CD4-positive, alpha-beta T cell (primary cell): ENCODE results near the gene MAP4K5. TPM values are rescaled to one million over a fixed set of nuclear protein-coding genes. Genes with fewer than 3 reads are reported as not detected.

Source experiments
- ATAC-seq: fragments of 200-7000 bp; cut with Tn5 transposase; one replicate; pipeline ENCODE4 v1.10.0; 2022; ENCODE audit warnings: mild to moderate bottlenecking; ENCODE audit not compliant: poor library complexity
- CTCF ChIA-PET: fragments of 350-600 bp; sonication (Branson Sonifier 250); formaldehyde crosslinking; loops from one replicate; lab custom pipeline; 2021; ENCODE audit warnings: antibody characterized with exemption, inconsistent platforms; lab: Charles Lee
- POLR2A ChIA-PET: fragments of 350-600 bp; sonication (Branson Sonifier 250); formaldehyde crosslinking; loops from one replicate; lab custom pipeline; 2021; ENCODE audit warnings: antibody characterized with exemption, inconsistent platforms; lab: Charles Lee
- DNase-seq, 14 experiments: peaks; one replicate each; pipeline ENCODE4 v3.0.0-alpha.2; 2013 to 2020; ENCODE audit warnings: mixed read lengths in 2 of 14
- H3K27ac ChIP-seq, 2 donors: one replicate each; pipeline versions ENCODE4 v1.5.1 to v1.7.0; 2013; ENCODE audit warnings: low read length in 2 of 2, low read depth in 1 of 2, mild to moderate bottlenecking in 1 of 2
- H3K27me3 ChIP-seq, 2 experiments: 1 replicate in 1 of 2; 2 replicates in 1 of 2; pipeline versions ENCODE4 v1.6.1 to v1.7.0; 2013; ENCODE audit warnings: low read length in 2 of 2, control low read depth in 1 of 2, mild to moderate bottlenecking in 1 of 2, moderate library complexity in 1 of 2; ENCODE audit not compliant: insufficient read depth in 2 of 2, control insufficient read depth in 1 of 2
- H3K36me3 ChIP-seq: one replicate; pipeline ENCODE4 v1.6.1; 2013; ENCODE audit warnings: low read length, control low read depth; ENCODE audit not compliant: insufficient read depth
- H3K4me1 ChIP-seq: one replicate; pipeline ENCODE4 v1.6.1; 2013; ENCODE audit warnings: low read length, control low read depth; ENCODE audit not compliant: insufficient read depth
- H3K4me3 ChIP-seq: one replicate; pipeline ENCODE4 v1.5.1; 2013; ENCODE audit warnings: mild to moderate bottlenecking, low read length, moderate library complexity
- H3K9me3 ChIP-seq, 2 experiments: 1 replicate in 1 of 2; 2 replicates in 1 of 2; pipeline versions ENCODE4 v1.6.1 to v1.7.0; 2013; ENCODE audit warnings: low read length in 2 of 2, mild to moderate bottlenecking in 2 of 2, control low read depth in 1 of 2, moderate library complexity in 1 of 2; ENCODE audit not compliant: control insufficient read depth in 1 of 2, insufficient read depth in 1 of 2
- H3K27ac Mint-ChIP-seq: one replicate; pipeline ENCODE4 v1.8.0; 2020; ENCODE audit warnings: mixed read lengths
- H3K27me3 Mint-ChIP-seq: one replicate; pipeline ENCODE4 v1.8.0; 2021; ENCODE audit warnings: mixed read lengths
- H3K36me3 Mint-ChIP-seq: one replicate; pipeline ENCODE4 v1.8.0; 2021; ENCODE audit warnings: low read depth, mixed read lengths
- H3K4me1 Mint-ChIP-seq: one replicate; pipeline ENCODE4 v1.8.0; 2021; ENCODE audit warnings: low read depth, mixed read lengths
- H3K4me3 Mint-ChIP-seq: one replicate; pipeline ENCODE4 v1.8.0; 2020; ENCODE audit warnings: mild to moderate bottlenecking, mixed read lengths
- H3K9me3 Mint-ChIP-seq: one replicate; pipeline ENCODE4 v1.8.0; 2020; ENCODE audit warnings: mixed read lengths
- CTCF ChIP-seq: fragments of 200-600 bp; IDR thresholded peaks from one replicate; pipeline ENCODE4 v1.8.0; 2022; ENCODE audit warnings: antibody characterized with exemption, mild to moderate bottlenecking
- intact Hi-C, 2 experiments: fragments of 100-400 bp; cut with DNase I in 1 of 2; cut with micrococcal nuclease in 1 of 2; formaldehyde crosslinking; loops; one replicate each; pipeline versions ENCODE4 v1.15.1 to v1.9.0; 2023 to 2025; cut with DNase I, micrococcal nuclease
- total RNA-seq, 174 experiments: library from RNA in 2 of 174; stranded (reverse) in 2 of 174; gene quantifications; one replicate each; pipeline ENCODE4 v1.2.3 and lab custom pipeline; 2021 to 2026

The MAP4K5 gene
- total RNA-seq, 2 experiments from 2014 or later, result 32.4 to 34.5 TPM

- peaks cover 8% of the 10 kb centered on the region for H3K4me1 Mint-ChIP-seq
- no peaks in the 10 kb centered on the region for H3K4me1 ChIP-seq
- POLR2A ChIA-PET, result no interaction called here
- peaks cover 18% of the 10 kb centered on the region for H3K36me3 ChIP-seq
- no peak overlapping the region for H3K4me3 Mint-ChIP-seq
- H3K27ac ChIP-seq, result no peak overlapping the region
- DNase-seq (no peak), ATAC-seq (no peak)
- no peaks in the 10 kb centered on the region for H3K9me3 ChIP-seq
- no peak for TF ChIP-seq CTCF
- no peaks in the 10 kb centered on the region for H3K9me3 Mint-ChIP-seq
- H3K27ac Mint-ChIP-seq, result no peak overlapping the region
- CTCF ChIA-PET, result no interaction called here
- intact Hi-C loops, result no loop called here
- no peak overlapping the region for H3K4me3 ChIP-seq
- H3K36me3 Mint-ChIP-seq, result peaks cover 55% of the 10 kb centered on the region
- H3K27me3 Mint-ChIP-seq, result no peaks in the 10 kb centered on the region
- H3K27me3 ChIP-seq, result no peaks in the 10 kb centered on the region
These were observed 30.7 kb downstream of the MAP4K5 start for GRCh38 chr14:50501642-50502041.

GRCh38 chr14:50497351-50497750 lies 35.0 kb downstream of the MAP4K5 start:
- peaks cover 48% of the 10 kb centered on the region for H3K36me3 Mint-ChIP-seq

GRCh38 chr14:50489851-50490250 lies 42.5 kb downstream of the MAP4K5 start:
- DNase-seq, result no peak
- H3K27ac Mint-ChIP-seq, result no peak overlapping the region
- peaks cover 39% of the 10 kb centered on the region for H3K36me3 Mint-ChIP-seq
- H3K4me3 ChIP-seq, result no peak overlapping the region
- no peaks in the 10 kb centered on the region for H3K27me3 ChIP-seq
- no peak for TF ChIP-seq CTCF
- no peak overlapping the region for H3K4me3 Mint-ChIP-seq
- no peaks in the 10 kb centered on the region for H3K9me3 ChIP-seq
- peaks cover 14% of the 10 kb centered on the region for H3K4me1 Mint-ChIP-seq
- ATAC-seq, result no peak
- H3K4me1 ChIP-seq, result no peaks in the 10 kb centered on the region
- intact Hi-C loops, result no loop called here
- ChIA-PET POLR2A (no interaction called here), CTCF (no interaction called here)
- H3K27ac ChIP-seq, result no peak overlapping the region
- no peaks in the 10 kb centered on the region for H3K27me3 Mint-ChIP-seq
- no peaks in the 10 kb centered on the region for H3K9me3 Mint-ChIP-seq
- H3K36me3 ChIP-seq, result peaks cover 4% of the 10 kb centered on the region

More at GRCh38 chr14:50497351-50497750, 35.0 kb downstream of the MAP4K5 start:
- Mint-ChIP-seq H3K4me1 (peaks cover 14% of the 10 kb centered on the region), H3K27me3 (no peaks in the 10 kb centered on the region), H3K4me3 (no peak overlapping the region), H3K9me3 (no peaks in the 10 kb centered on the region), H3K27ac (no peak overlapping the region)
- DNase-seq, result no peak
- Histone ChIP-seq H3K4me3 (no peak overlapping the region), H3K27me3 (no peaks in the 10 kb centered on the region), H3K9me3 (no peaks in the 10 kb centered on the region), H3K27ac (no peak overlapping the region), H3K36me3 (peaks cover 7% of the 10 kb centered on the region), H3K4me1 (no peaks in the 10 kb centered on the region)
- TF ChIP-seq CTCF, result no peak
- ChIA-PET POLR2A (no interaction called here), CTCF (no interaction called here)
- intact Hi-C loops, result no loop called here
- ATAC-seq, result no peak
